Fibroblast of lung (primary cell): ENCODE measurements around the gene GABRB2. TPM values are rescaled to one million over a fixed set of nuclear protein-coding genes. Genes with fewer than 3 reads are reported as not detected.

Source experiments
- DNase-seq, 2 donors: peaks; one replicate each; pipeline versions ENCODE4 v3.0.0 to v3.0.0-alpha.2; 2010; ENCODE audit warnings: low read depth in 2 of 2
- H2AFZ ChIP-seq: 2 replicates; pipeline ENCODE4 v1.5.1; 2012; ENCODE audit warnings: low read length, control low read depth, inconsistent platforms
- H3K27ac ChIP-seq: 2 replicates; pipeline ENCODE4 v1.5.1; 2011; ENCODE audit warnings: low read length, control low read depth; ENCODE audit not compliant: insufficient read depth
- H3K27me3 ChIP-seq: 2 replicates; pipeline ENCODE4 v1.5.1; 2011; ENCODE audit warnings: mild to moderate bottlenecking, low read length; ENCODE audit not compliant: control insufficient read depth, insufficient read depth
- H3K36me3 ChIP-seq: 2 replicates; pipeline ENCODE4 v1.5.1; 2011; ENCODE audit warnings: low read length; ENCODE audit not compliant: control insufficient read depth, insufficient read depth
- H3K4me1 ChIP-seq: 2 replicates; pipeline ENCODE4 v1.5.1; 2011; ENCODE audit warnings: low read length; ENCODE audit not compliant: control insufficient read depth, insufficient read depth; ENCODE audit errors: extremely low read depth
- H3K4me2 ChIP-seq: 2 replicates; pipeline ENCODE4 v1.5.1; 2011; ENCODE audit warnings: low read length, control low read depth; ENCODE audit not compliant: insufficient read depth; ENCODE audit errors: extremely low read depth
- H3K4me3 ChIP-seq, 4 experiments: fragments of 200-600 bp in 1 of 4; sonication (generic) in 1 of 4; replicated peaks in 1 of 4; 2 replicates each; pipeline ENCODE4 v1.5.1; 2011 to 2016; ENCODE audit warnings: low read length in 4 of 4, low read depth in 3 of 4, mild to moderate bottlenecking in 3 of 4, control low read depth in 2 of 4, inconsistent platforms in 1 of 4, mixed read lengths in 1 of 4; ENCODE audit not compliant: insufficient read depth in 1 of 4; ENCODE audit errors: control extremely low read depth in 1 of 4
- H3K79me2 ChIP-seq: 2 replicates; pipeline ENCODE4 v1.5.1; 2012; ENCODE audit warnings: mild to moderate bottlenecking, low read length, inconsistent platforms; ENCODE audit not compliant: control insufficient read depth, insufficient read depth
- H3K9ac ChIP-seq: 2 replicates; pipeline ENCODE4 v1.5.1; 2011; ENCODE audit warnings: mild to moderate bottlenecking, low read length, control low read depth; ENCODE audit not compliant: insufficient read depth
- H3K9me3 ChIP-seq: 2 replicates; pipeline ENCODE4 v1.5.1; 2012; ENCODE audit warnings: low read depth, low read length; ENCODE audit not compliant: control insufficient read depth, insufficient read depth
- H4K20me1 ChIP-seq: 2 replicates; pipeline ENCODE4 v1.5.1; 2011; ENCODE audit warnings: low read length; ENCODE audit not compliant: control insufficient read depth, insufficient read depth; ENCODE audit errors: extremely low read depth
- EZH2 ChIP-seq: IDR thresholded peaks from 2 replicates; pipeline ENCODE4 v1.5.1; 2012; ENCODE audit warnings: low read length, control low read depth, mild to moderate bottlenecking; ENCODE audit errors: missing control alignments
- polyA plus RNA-seq, 2 donors: library from polyadenylated mRNA; depleted of rRNA in 1 of 2; stranded (reverse) in 1 of 2; unstranded in 1 of 2; fragments of >200 nt; gene quantifications; 2 replicates each; pipeline ENCODE4 v1.2.1, GENCODE V29; 2011 to 2012; ENCODE audit warnings: missing spikeins in 1 of 2
- total RNA-seq: library from RNA; depleted of rRNA; stranded (reverse); fragments of >200 nt; gene quantifications from 2 replicates; pipeline ENCODE4 v1.2.1, GENCODE V29; 2014
- TF ChIP-seq, protein P1 (sequence below), 2 donors: IDR thresholded peaks in 1 of 2; conservative IDR thresholded peaks in 1 of 2; 1 replicate in 1 of 2; 2 replicates in 1 of 2; pipeline ENCODE4 v1.5.1; 2011 to 2012; ENCODE audit warnings: low read length in 2 of 2, control low read depth in 1 of 2, inconsistent platforms in 1 of 2, low read depth in 1 of 2, mild to moderate bottlenecking in 1 of 2

The GABRB2 gene
- total and polyA plus RNA-seq, 2 donors (not counting 1 experiment from before 2014, with no cell fraction given) = under 0.01 to 0.01 TPM

- Histone ChIP-seq H3K27me3 (no peaks in the 10 kb centered on the region), H3K4me1 (no peaks in the 10 kb centered on the region), H3K27ac (no peak overlapping the region), H3K79me2 (no peaks in the 10 kb centered on the region), H3K36me3 (no peaks in the 10 kb centered on the region), H3K9me3 (no peaks in the 10 kb centered on the region), H3K4me3 (no peak overlapping the region), H3K9ac (no peak overlapping the region), H3K4me2 (no peak overlapping the region), H4K20me1 (no peaks in the 10 kb centered on the region), H2AFZ (no peak overlapping the region)
- TF ChIP-seq, protein P1, sequence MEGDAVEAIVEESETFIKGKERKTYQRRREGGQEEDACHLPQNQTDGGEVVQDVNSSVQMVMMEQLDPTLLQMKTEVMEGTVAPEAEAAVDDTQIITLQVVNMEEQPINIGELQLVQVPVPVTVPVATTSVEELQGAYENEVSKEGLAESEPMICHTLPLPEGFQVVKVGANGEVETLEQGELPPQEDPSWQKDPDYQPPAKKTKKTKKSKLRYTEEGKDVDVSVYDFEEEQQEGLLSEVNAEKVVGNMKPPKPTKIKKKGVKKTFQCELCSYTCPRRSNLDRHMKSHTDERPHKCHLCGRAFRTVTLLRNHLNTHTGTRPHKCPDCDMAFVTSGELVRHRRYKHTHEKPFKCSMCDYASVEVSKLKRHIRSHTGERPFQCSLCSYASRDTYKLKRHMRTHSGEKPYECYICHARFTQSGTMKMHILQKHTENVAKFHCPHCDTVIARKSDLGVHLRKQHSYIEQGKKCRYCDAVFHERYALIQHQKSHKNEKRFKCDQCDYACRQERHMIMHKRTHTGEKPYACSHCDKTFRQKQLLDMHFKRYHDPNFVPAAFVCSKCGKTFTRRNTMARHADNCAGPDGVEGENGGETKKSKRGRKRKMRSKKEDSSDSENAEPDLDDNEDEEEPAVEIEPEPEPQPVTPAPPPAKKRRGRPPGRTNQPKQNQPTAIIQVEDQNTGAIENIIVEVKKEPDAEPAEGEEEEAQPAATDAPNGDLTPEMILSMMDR (conservative IDR thresholded peaks at IDR 0.05 in 1 of 2, IDR thresholded peaks at IDR 0.05 in 1 of 2; ENCODE audit: low read depth in 1 of 2, low read length in 2 of 2) = no peak
- no peak for TF ChIP-seq EZH2
- no peak for DNase-seq
These were observed 142.5 kb downstream of the GABRB2 start for GRCh38 chr5:161403996-161404395.

- H4K20me1 ChIP-seq = no peaks in the 10 kb centered on the region
- H2AFZ ChIP-seq = no peak overlapping the region
- H3K4me2 ChIP-seq = no peak overlapping the region
- no peaks in the 10 kb centered on the region for H3K79me2 ChIP-seq
- no peak overlapping the region for H3K4me3 ChIP-seq
- H3K36me3 ChIP-seq = no peaks in the 10 kb centered on the region
- TF ChIP-seq, protein P1 (conservative IDR thresholded peaks at IDR 0.05 in 1 of 2, IDR thresholded peaks at IDR 0.05 in 1 of 2; ENCODE audit: low read depth in 1 of 2, low read length in 2 of 2) = no peak
- no peak for TF ChIP-seq EZH2
- no peak for DNase-seq
- no peaks in the 10 kb centered on the region for H3K9me3 ChIP-seq
- no peak overlapping the region for H3K9ac ChIP-seq
- H3K4me1 ChIP-seq = no peaks in the 10 kb centered on the region
- H3K27ac ChIP-seq = no peak overlapping the region
- no peaks in the 10 kb centered on the region for H3K27me3 ChIP-seq
These were observed 143.4 kb downstream of the GABRB2 start for GRCh38 chr5:161403121-161403520.

GRCh38 chr5:161400583-161400982, 145.9 kb downstream of the GABRB2 start:
- Histone ChIP-seq H3K4me1 (no peaks in the 10 kb centered on the region), H3K79me2 (no peaks in the 10 kb centered on the region), H3K4me2 (no peak overlapping the region), H3K27me3 (no peaks in the 10 kb centered on the region), H3K4me3 (no peak overlapping the region), H4K20me1 (no peaks in the 10 kb centered on the region), H3K9ac (no peak overlapping the region), H3K9me3 (no peaks in the 10 kb centered on the region), H3K27ac (no peak overlapping the region), H3K36me3 (no peaks in the 10 kb centered on the region), H2AFZ (no peak overlapping the region)
- TF ChIP-seq, protein P1 (conservative IDR thresholded peaks at IDR 0.05 in 1 of 2, IDR thresholded peaks at IDR 0.05 in 1 of 2; ENCODE audit: low read depth in 1 of 2, low read length in 2 of 2) = no peak
- no peak for TF ChIP-seq EZH2
- no peak for DNase-seq
